Measurements from ENCODE around the gene ABCB11. TPM values are rescaled to one million over a fixed set of nuclear protein-coding genes. Genes with fewer than 3 reads are reported as not detected.

Gene ABCB11
- total RNA-seq, 1 experiment from 2014 or later = 0.05 TPM

GRCh38 chr2:168939061-168939460 is 92.1 kb downstream of the ABCB11 start:
- H3K9me3 ChIP-seq (ENCODE audit: control insufficient read depth, insufficient read depth, low read depth, low read length) = no peaks in the 10 kb centered on the region
- H3K27ac ChIP-seq (ENCODE audit: low read length) = no peak overlapping the region
- CTCF ChIA-PET = no interaction called here
- in situ Hi-C loops (cut with HindIII; ENCODE audit: low pct_unique_long_range_greater_than_20kb, low sequenced_read_pairs) (no loop called here), intact Hi-C loops (cut with micrococcal nuclease; ENCODE audit: unreplicated experiment) (no loop called here)
- no peak for ATAC-seq
- no TSS peak for BruUV-seq (replicated peaks)
- no peaks in the 10 kb centered on the region for H3K4me1 ChIP-seq (ENCODE audit: control insufficient read depth, insufficient read depth, low read length)
- no peak for DNase-seq (ENCODE audit: low read depth, low spot score)
- TF ChIP-seq POLR2AphosphoS5 (IDR thresholded peaks at IDR 0.05; ENCODE audit: low read depth, low read length) (no peak), SIN3A (IDR thresholded peaks at IDR 0.05; ENCODE audit: borderline replicate concordance, insufficient read depth, low read depth, low read length) (no peak), REST (IDR thresholded peaks at IDR 0.05; ENCODE audit: insufficient read depth in 1 of 2, low read depth in 2 of 2, low read length in 1 of 2) (no peak), TCF7L2 (IDR thresholded peaks at IDR 0.05; ENCODE audit: low read depth, low read length) (no peak), CTCF (IDR thresholded peaks at IDR 0.05) (no peak)
- peaks cover 11% of the 10 kb centered on the region for H3K27me3 ChIP-seq (ENCODE audit: control insufficient read depth, insufficient read depth, low read length)
- POLR2A ChIA-PET = no interaction called here
- no peaks in the 10 kb centered on the region for H3K36me3 ChIP-seq (ENCODE audit: control insufficient read depth, insufficient read depth, low read length)
- no peak overlapping the region for H3K4me3 ChIP-seq (ENCODE audit: low read depth in 2 of 2, low read length in 2 of 2)

GRCh38 chr2:168935810-168936581 is 95.1 kb downstream of the ABCB11 start:
- intact Hi-C loops (cut with micrococcal nuclease; ENCODE audit: unreplicated experiment) (no loop called here), in situ Hi-C loops (cut with HindIII; ENCODE audit: low pct_unique_long_range_greater_than_20kb, low sequenced_read_pairs) (no loop called here)
- Histone ChIP-seq H3K4me3 (ENCODE audit: low read depth in 2 of 2, low read length in 2 of 2) (no peak overlapping the region), H3K27me3 (ENCODE audit: control insufficient read depth, insufficient read depth, low read length) (0 out of 2 replicates have a peak, but pooled peaks cover 4% of the 10 kb centered on the region), H3K9me3 (ENCODE audit: control insufficient read depth, insufficient read depth, low read depth, low read length) (no peaks in the 10 kb centered on the region), H3K4me1 (ENCODE audit: control insufficient read depth, insufficient read depth, low read length) (no peaks in the 10 kb centered on the region), H3K36me3 (ENCODE audit: control insufficient read depth, insufficient read depth, low read length) (no peaks in the 10 kb centered on the region), H3K27ac (ENCODE audit: low read length) (no peak overlapping the region)
- ChIA-PET CTCF (interaction anchor here (0.5 kb wide), 1 partner anchor 800 kb away, joined by 4 read pairs; no protein-coding TSS in a partner anchor), POLR2A (no interaction called here)
- DNase-seq (ENCODE audit: low read depth, low spot score) (no peak), ATAC-seq (no peak)
- TF ChIP-seq SIN3A (IDR thresholded peaks at IDR 0.05; ENCODE audit: borderline replicate concordance, insufficient read depth, low read depth, low read length) (no peak), CTCF (IDR thresholded peaks at IDR 0.05) (no peak), POLR2AphosphoS5 (IDR thresholded peaks at IDR 0.05; ENCODE audit: low read depth, low read length) (no peak), REST (IDR thresholded peaks at IDR 0.05; ENCODE audit: insufficient read depth in 1 of 2, low read depth in 2 of 2, low read length in 1 of 2) (no peak), TCF7L2 (IDR thresholded peaks at IDR 0.05; ENCODE audit: low read depth, low read length) (no peak)
- no TSS peak for BruUV-seq (replicated peaks)
